ENCODE data around the gene CLDN6.

CLDN6 gene

GRCh38 chr16:3026609-3027488 is 8.9 kb upstream of the CLDN6 start:
- no peak for DNase-seq

GRCh38 chr16:3026003-3026378 is 8.0 kb upstream of the CLDN6 start:
- DNase-seq = no peak

DNA sequence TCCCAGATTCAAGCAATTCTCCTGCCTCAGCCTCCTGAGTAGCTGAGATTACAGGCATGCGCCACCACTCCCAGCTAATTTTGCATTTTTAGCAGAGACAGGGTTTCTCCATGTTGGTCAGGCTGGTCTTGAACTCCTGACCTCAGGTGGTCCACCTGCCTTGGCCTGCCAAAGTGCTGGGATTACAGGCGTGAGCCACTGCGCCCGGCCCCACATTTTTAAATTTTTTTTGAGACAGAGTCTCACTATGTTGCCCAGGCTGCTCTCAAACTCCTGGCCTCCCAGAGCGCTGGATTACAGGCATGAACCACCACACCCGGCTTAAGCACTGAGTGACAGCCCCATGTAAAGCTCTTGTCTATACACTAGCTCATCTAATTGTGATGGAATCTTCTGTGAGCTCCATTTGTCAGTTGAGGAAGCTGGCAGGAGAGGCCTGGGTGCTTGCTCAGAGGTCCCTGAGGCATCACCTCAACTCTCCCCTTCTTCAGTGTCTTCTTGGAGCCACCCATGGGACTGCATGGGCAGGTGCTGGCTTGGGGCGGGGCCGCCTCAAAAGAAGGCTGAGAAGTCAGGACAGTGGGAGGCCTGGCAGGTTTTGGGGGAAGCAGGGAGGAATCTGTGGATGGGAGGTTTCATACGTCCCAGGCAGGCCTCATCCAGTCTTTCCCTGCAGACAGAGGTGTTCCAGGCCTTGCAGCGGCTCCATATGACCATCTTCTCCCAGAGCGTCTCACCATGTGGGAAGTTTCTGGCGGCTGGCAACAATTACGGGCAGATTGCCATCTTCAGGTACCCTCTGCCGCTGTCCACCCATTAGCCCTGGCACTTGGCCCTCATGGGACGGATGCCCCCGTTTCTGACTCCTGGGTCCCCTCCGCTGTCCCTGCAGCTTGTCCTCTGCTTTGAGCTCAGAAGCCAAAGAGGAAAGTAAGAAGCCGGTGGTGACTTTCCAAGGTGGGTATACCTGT is 7.3 kb upstream of the CLDN6 start:
- DNase-seq = no peak

DNA sequence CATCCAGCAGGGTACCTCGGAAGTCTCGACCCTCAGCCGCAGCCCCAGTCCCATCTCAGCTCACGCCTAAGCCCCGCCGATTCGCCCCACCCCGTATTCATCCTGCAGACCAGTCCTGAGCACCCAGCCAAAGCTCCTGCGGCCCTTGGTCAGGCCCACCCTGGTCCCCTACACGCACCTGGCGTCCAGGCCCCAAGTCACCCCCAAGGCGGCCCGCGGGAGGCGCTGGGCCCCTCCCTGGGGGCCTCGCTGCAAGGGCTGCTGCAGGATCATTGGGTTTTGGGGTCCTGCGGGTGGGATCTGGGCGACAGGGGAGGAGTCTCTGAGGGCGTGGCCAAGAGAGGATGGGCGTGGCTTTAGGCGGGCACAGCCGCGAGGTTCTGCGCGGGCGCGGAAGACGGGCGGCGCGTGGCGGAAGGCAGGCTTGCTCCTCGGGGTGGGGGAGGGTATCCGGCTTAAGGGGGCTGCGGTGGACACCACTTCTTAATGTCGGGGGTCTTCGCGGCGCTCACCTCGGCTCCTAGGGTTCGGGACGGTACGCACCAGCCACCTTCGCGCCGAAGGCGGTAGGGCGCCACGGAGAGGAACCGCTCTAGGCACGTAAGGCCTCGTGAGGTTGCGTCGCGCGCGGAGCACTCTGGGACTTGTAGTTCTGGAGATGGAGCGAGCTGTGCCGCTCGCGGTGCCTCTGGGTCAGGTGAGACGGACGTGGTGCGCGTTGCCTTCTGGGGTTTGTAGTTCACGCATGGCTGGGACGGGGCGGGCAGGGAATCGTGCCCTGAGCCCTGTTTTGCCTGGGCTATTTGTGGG is 5.9 kb upstream of the CLDN6 start, which contains the start of the genes HCFC1R1 and THOC6:
Gene HCFC1R1, minus strand, starts transcription at position 274 of the 810 bp plus-strand sequence. Its CDS starts 1 bp downstream, at position 273.
Gene THOC6, plus strand, starts transcription at position 367 of the 810 bp plus-strand sequence. Its CDS starts 292 bp downstream, at position 659.
- peak; percentile 96 for DNase-seq

DNA sequence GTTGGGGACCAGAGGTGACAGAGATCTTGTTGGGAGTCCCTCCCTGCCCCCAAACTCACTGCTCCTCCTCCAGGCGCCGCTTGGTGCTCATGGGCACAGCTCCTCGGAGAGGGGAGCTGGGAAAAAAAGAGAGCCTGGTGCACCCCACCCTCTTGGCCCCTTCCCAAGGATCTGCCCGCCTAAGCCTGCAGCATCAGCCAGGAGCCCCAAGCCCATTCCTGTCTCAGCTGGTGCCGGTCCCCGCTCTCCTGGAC is 5.4 kb upstream of the CLDN6 start:
- no peak for DNase-seq

- no peak for DNase-seq
Observed at GRCh38 chr16:3022684-3023414, 4.9 kb upstream of the CLDN6 start.

DNA sequence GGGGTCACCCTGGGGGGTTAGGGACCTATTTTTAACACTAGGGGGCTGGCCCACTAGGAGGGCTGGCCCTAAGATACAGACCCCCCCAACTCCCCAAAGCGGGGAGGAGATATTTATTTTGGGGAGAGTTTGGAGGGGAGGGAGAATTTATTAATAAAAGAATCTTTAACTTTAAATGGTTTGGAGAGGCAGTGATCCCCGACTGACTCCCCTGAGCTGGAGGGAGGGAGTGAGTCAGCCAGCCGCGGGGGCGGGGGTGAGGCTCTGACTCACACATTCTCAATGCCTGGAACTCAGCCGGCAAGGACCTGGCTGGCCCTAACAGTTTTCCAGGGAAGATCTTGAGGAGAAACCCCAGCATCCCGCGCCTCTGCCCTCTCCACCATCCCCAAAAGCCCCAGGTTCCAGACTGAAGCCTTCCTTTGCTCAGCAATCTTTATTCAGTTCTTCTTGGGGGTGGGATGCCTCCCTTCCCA is 4.3 kb upstream of the CLDN6 start:
- DNase-seq = peak; percentile 92

DNA sequence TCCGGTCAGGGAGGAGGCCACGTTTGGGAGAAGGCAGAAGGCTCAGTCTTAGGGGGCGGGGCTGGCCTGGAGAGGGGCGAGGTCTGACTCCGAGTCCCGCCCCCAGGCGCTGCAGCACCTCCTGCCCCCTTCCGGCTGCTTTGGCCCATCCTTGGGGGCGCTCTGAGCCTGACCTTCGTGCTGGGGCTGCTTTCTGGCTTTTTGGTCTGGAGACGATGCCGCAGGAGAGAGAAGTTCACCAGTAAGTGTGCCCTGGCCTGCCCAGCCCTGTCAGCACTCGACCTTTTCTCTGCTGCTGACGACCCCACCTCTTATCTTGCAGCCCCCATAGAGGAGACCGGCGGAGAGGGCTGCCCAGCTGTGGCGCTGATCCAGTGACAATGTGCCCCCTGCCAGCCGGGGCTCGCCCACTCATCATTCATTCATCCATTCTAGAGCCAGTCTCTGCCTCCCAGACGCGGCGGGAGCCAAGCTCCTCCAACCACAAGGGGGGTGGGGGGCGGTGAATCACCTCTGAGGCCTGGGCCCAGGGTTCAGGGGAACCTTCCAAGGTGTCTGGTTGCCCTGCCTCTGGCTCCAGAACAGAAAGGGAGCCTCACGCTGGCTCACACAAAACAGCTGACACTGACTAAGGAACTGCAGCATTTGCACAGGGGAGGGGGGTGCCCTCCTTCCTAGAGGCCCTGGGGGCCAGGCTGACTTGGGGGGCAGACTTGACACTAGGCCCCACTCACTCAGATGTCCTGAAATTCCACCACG is 3.6 kb upstream of the CLDN6 start:
- peak; percentile 90 for DNase-seq

GRCh38 chr16:3020604-3021448 is 2.8 kb upstream of the CLDN6 start:
- DNase-seq = peak; percentile 79

GRCh38 chr16:3020247-3020603 is 2.2 kb upstream of the CLDN6 start, which contains the start of gene TNFRSF12A:
Gene TNFRSF12A (plus strand): TSS chr16:3020368. CDS start chr16:3020398, 30 bp downstream.
- peak; percentile 66 for DNase-seq

DNA sequence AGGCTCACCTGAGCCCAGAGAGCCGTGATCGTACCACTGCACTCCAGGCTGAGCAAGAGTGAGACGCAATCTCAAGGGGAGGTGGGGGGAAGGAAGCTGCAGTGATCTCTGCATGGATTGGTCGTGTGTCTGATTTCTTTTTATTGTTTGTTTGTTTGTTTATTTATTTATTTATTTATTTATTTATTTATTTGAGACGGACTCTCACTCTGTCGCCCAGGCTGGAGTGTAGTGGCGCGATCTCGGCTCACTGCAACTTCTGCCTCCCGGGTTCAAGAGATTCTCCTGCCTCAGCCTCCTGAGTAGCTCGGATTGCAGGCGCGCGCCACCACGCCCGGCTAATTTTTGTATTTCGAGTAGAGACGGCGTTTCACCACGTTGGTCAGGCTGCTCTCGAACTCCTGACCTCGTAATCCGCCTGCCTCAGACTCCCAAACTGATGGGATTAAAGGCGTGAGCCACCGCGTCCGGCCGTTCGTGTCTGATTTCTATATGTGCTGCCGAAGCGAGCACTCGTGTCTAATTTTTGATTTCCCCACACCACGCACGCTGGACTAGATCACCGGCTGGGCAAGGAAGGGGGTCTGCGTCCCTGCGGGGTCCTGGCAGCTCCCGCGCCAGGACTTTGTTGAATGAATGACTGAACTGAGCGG is 1.7 kb upstream of the CLDN6 start:
- DNase-seq = no peak

DNA sequence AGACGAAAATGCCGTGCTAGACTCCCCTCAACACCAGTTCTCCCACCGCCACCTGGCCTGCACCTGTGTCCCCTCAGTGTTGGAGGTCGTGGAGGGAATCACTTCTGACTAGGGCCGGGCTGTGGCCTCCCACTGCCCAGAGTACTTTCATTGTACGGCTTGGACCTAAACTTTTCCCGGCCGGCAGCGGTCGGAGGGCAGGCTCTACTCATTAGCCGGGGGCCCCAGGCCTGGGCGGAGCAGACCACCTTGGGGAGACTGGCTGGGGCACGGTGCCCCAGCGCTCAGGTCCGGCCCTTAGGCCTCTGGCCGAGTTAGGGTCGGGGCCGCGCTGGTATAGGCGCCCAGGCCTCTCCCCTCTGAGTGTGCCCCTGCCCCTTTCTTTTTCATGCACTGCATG is 639 bp downstream of the CLDN6 start:
- no peak for DNase-seq

DNA sequence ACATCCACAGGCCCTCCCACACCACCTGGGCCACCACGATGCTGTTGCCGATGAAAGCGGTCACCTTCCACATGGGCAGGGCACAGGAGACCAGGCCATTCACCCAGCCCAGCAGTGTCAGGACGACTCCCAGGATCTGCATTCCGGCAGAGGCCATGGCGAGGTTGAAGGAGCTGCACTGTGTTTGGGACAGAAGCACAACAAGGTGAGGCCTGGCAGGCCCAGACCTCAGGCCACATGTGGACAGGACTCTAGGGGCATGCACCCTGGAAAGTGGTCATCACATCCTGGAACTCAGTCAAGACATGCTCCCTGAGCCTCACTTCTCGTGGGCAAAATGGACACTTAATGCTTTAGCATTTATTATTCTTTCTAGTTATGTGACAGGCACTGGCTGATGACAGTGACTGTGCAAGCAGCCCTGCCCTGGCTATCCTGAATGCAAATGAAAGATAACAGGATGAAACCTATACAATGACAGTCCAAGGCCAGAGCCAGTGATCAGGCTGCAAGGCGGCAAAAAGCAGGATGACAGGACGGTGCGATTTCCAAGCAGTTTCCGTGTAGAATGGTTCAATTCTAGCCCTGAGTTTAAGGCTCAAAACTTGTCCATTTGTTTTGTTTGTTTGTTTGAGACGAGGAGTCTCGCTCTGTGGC is 2.0 kb downstream of the CLDN6 start:
- no peak for DNase-seq

DNA sequence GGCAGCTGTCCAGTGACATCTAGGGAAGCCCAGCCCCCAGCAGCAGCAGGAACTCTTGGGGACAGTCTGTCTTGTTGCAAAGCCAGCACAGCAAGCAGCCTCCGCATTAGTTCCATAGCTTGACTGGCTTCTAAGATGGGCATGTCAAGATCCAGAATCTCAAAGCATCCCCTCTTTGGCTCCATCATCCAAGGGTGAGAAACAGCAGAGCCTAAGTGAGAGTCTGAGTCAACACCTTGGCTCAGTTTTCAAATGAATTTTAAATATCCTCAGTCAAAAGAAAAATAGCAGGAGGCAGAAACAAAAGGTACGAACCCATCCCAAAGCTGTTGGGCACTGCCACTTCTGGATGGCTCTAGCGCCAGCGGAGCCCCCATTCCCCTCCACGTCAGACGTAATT is 3.0 kb downstream of the CLDN6 start:
- DNase-seq = no peak

DNA sequence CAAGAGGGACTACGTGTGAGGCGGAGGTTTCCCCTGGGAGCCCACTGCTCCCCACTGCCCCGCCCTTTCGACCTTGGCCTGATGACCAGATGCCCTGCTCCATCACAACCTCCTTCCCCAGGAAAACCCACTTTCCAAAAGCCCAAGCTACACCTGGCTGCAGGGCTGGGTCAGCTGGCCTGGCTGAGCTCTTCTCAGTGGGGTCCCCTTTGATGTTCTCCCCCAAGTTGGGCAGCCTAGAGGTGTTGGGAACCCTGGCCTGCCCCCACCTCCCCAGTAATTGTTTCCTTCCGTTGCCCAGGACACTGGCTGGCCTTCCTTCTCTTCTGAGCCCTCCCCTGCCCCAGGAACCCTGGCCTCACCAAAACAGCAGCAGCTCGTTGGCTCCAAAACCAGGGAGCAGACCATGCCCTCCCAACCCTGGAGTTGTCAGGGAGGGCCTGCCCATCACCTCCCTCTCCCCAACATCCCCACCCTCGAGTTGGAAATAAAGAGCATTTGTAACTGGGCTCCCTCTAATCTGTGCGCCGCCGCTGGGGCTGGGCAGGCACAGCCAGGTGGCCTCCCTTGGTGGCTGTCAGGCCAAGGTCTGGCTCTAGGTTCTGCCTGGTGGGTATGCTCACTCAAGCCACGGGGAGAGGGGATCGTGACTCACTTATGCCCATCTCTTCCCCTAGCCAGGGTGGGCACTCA is 3.8 kb downstream of the CLDN6 start:
- no peak for DNase-seq

- no peak for DNase-seq
Observed at GRCh38 chr16:3013491-3013951, 4.5 kb downstream of the CLDN6 start.

DNA sequence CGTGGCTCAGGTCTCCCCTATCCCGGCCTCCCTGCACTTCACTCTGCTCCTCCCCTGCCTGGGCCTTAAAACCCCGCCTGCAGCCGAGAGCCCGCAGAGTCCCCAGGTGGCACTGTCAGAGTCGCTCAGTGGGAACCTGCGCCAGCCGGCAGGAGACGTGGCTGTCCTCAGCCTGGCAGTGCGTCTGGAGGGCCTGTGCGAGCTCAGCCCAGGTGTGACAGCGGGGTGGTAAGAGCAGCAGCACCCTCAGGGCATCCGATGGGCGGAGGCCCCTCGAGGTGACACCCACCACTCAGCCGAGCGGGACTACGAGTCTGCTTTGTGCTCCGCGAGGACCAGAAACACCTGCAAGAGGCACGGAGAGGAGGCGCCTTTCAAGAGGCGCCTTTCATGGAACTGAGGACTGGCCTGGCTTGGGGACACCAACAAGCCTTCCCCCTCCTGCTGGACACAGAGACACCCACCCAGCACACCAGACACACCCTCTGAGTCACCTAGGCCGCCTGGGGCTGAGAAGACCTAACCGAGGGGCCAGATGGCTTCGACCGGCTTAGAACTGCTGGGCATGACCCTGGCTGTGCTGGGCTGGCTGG is 5.1 kb downstream of the CLDN6 start, which contains the start of gene CLDN9:
Gene CLDN9, plus strand, starts transcription at position 96 of the 593 bp plus-strand sequence. Its CDS starts 440 bp downstream, at position 536.
- DNase-seq = no peak

GRCh38 chr16:3012246-3012645 is 5.7 kb downstream of the CLDN6 start:
- DNase-seq = no peak
